A673 (cell line): ENCODE results near the gene WDR11.

Source experiments
- EZH2 ChIP-seq: fragments of 200-600 bp; sonication (generic); IDR thresholded peaks from 2 replicates; pipeline ENCODE4 v1.6.1; 2017; ENCODE audit warnings: borderline replicate concordance, low read depth, mild to moderate bottlenecking, mixed read lengths, antibody characterized with exemption, low read length; ENCODE audit not compliant: poor library complexity, severe bottlenecking
- TF ChIP-seq, protein P1 (sequence below): fragments of 300-800, 200-600 bp; sonication (generic); conservative IDR thresholded peaks from 2 replicates; pipeline ENCODE4 v1.5.1; 2017; ENCODE audit warnings: low read depth, mild to moderate bottlenecking, antibody characterized with exemption, low read length, moderate library complexity, mixed read lengths

DNA sequence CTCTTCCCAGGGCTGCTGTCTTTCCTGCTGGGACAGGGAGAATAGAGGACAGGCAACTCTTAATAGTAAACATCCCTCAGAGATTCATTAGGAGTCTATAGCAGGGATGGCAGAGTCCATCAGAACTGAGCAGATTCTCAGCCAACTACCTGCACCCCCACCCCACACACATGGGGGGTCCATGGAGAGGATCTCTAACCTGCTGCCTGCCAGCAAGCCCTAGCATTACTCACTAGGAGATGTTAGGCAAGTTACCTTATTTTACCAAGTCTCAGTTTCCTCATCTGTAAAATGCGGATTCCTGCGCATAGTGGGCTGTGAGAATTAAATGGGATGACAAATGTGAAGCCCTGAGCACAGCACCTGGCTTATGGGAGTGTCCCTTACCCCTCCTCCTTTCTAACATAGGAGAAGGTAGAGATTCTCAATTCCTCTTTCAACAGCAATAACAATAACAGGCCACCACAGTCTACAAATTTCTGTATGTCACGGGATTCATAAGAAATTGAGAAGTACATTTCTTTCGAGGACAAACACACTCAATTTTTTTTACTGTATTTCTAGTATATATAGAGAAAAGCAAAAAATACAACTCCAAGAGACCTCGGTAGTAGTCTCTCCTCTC is 23.8 kb upstream of the WDR11 start:
- TF ChIP-seq, protein P1, sequence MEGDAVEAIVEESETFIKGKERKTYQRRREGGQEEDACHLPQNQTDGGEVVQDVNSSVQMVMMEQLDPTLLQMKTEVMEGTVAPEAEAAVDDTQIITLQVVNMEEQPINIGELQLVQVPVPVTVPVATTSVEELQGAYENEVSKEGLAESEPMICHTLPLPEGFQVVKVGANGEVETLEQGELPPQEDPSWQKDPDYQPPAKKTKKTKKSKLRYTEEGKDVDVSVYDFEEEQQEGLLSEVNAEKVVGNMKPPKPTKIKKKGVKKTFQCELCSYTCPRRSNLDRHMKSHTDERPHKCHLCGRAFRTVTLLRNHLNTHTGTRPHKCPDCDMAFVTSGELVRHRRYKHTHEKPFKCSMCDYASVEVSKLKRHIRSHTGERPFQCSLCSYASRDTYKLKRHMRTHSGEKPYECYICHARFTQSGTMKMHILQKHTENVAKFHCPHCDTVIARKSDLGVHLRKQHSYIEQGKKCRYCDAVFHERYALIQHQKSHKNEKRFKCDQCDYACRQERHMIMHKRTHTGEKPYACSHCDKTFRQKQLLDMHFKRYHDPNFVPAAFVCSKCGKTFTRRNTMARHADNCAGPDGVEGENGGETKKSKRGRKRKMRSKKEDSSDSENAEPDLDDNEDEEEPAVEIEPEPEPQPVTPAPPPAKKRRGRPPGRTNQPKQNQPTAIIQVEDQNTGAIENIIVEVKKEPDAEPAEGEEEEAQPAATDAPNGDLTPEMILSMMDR, result no peak
- TF ChIP-seq EZH2, result no peak
